Caco-2 (cell line): ENCODE measurements around the gene RAB10. TPM values are rescaled to one million over a fixed set of nuclear protein-coding genes. Genes with fewer than 3 reads are reported as not detected.
"Not testable (repeated sequence)": the region's sequence is repeated elsewhere in the genome, so short reads cannot be mapped to it uniquely, and the experiment has no call there.

Experiments
- BruUV-seq: library from RNA; stranded (reverse); fragments of 400-500 nt; replicated peaks from 2 replicates; lab custom pipeline; 2021; lab: Mats Ljungman, UMichigan
- CTCF ChIA-PET: fragments of 300-600 bp; sonication (Branson Sonifier 250); formaldehyde crosslinking; loops from one replicate; lab custom pipeline; 2022; ENCODE audit warnings: antibody characterized with exemption; lab: Charles Lee
- POLR2A ChIA-PET: fragments of 300-600 bp; sonication (Branson Sonifier 250); formaldehyde crosslinking; loops from one replicate; lab custom pipeline; 2022; ENCODE audit warnings: antibody characterized with exemption; lab: Charles Lee
- DNase-seq, 2 experiments: peaks; one replicate each; pipeline versions ENCODE4 v3.0.0 to v3.0.0-alpha.2; 2020 to 2022
- H3K27me3 ChIP-seq: replicated peaks from 2 replicates; pipeline ENCODE4 v1.6.0; 2011; ENCODE audit warnings: low read length; ENCODE audit not compliant: control insufficient read depth, insufficient read depth
- H3K36me3 ChIP-seq: 2 replicates; pipeline ENCODE4 v1.5.1; 2011; ENCODE audit warnings: low read length; ENCODE audit not compliant: control insufficient read depth, insufficient read depth
- H3K4me1 ChIP-seq: fragments of 250-450 bp; sonication (Bioruptor Pico); 2 replicates; pipeline ENCODE4 v1.5.1; 2020; ENCODE audit warnings: mild to moderate bottlenecking
- H3K4me3 ChIP-seq: 2 replicates; pipeline ENCODE4 v1.5.1; 2011; ENCODE audit warnings: low read depth, mild to moderate bottlenecking, control low read depth, low read length
- H3K9me3 ChIP-seq: fragments of 250-450 bp; sonication (Bioruptor Pico); 2 replicates; pipeline ENCODE4 v1.5.1; 2020; ENCODE audit warnings: mild to moderate bottlenecking, moderate library complexity
- H3K27ac Mint-ChIP-seq: one replicate; pipeline ENCODE4 v1.8.0; 2022; ENCODE audit warnings: mixed read lengths; ENCODE audit not compliant: unreplicated experiment
- H3K27me3 Mint-ChIP-seq: one replicate; pipeline ENCODE4 v1.8.0; 2022; ENCODE audit warnings: mixed read lengths; ENCODE audit not compliant: insufficient read depth, unreplicated experiment
- H3K36me3 Mint-ChIP-seq: one replicate; pipeline ENCODE4 v1.8.0; 2022; ENCODE audit warnings: mild to moderate bottlenecking, mixed read lengths; ENCODE audit not compliant: insufficient read depth, unreplicated experiment
- H3K4me1 Mint-ChIP-seq: one replicate; pipeline ENCODE4 v1.8.0; 2022; ENCODE audit warnings: low read depth, mixed read lengths; ENCODE audit not compliant: unreplicated experiment
- H3K4me3 Mint-ChIP-seq: one replicate; pipeline ENCODE4 v1.8.0; 2022; ENCODE audit warnings: mild to moderate bottlenecking, moderate library complexity, mixed read lengths; ENCODE audit not compliant: unreplicated experiment
- H3K9me3 Mint-ChIP-seq: one replicate; pipeline ENCODE4 v1.8.0; 2022; ENCODE audit warnings: mixed read lengths; ENCODE audit not compliant: unreplicated experiment
- intact Hi-C: fragments of 100-400 bp; cut with micrococcal nuclease; formaldehyde crosslinking; loops from one replicate; pipeline ENCODE4 v1.10.0; 2022; ENCODE audit not compliant: unreplicated experiment
- total RNA-seq: library from RNA; stranded (reverse); gene quantifications from 2 replicates; pipeline ENCODE4 v1.2.3, GENCODE V29; 2022
- TF ChIP-seq, protein P1 (sequence below), 2 experiments: fragments of 200-600 bp in 1 of 2; IDR thresholded peaks; 1 replicate in 1 of 2; 2 replicates in 1 of 2; pipeline versions ENCODE4 v1.5.1 to v1.8.0; 2011 to 2022; ENCODE audit warnings: antibody characterized with exemption in 1 of 2, control low read depth in 1 of 2, inconsistent platforms in 1 of 2, low read depth in 1 of 2, low read length in 1 of 2, mild to moderate bottlenecking in 1 of 2, moderate library complexity in 1 of 2; ENCODE audit not compliant: insufficient read depth in 1 of 2, severe bottlenecking in 1 of 2, unreplicated experiment in 1 of 2

Gene RAB10
- total RNA-seq, 1 experiment from 2014 or later: 213 TPM

DNA sequence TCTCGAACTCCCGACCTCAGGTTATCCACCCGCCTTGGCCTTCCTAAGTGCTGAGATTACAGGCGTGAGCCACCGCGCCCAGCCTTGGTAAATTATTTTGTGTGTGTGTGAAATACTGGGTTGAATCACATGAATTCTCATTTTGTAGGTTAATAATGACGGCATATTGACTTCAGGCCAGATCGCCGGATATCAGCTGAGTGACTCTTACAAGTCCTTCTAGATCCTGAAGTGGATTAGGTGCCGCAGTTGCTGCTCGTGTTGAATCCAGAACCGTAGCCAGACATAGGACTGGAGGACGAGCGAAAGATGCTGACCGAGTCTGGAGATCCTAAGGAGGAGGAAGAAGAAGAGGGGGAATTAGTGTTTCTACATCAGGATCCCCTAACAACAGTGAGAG is 39.4 kb upstream of the RAB10 start:
- no peak for DNase-seq
- Mint-ChIP-seq H3K9me3 (no peaks in the 10 kb centered on the region), H3K4me1 (peaks cover 45% of the 10 kb centered on the region), H3K36me3 (peaks cover 11% of the 10 kb centered on the region), H3K27me3 (no peaks in the 10 kb centered on the region), H3K27ac (no peak overlapping the region), H3K4me3 (no peak overlapping the region)
- Histone ChIP-seq H3K27me3 (no peaks in the 10 kb centered on the region), H3K36me3 (no peaks in the 10 kb centered on the region), H3K4me1 (peaks cover 29% of the 10 kb centered on the region), H3K4me3 (no peak overlapping the region), H3K9me3 (no peaks in the 10 kb centered on the region)
- ChIA-PET POLR2A (interaction anchor here (0.8 kb wide), 1 partner anchor 116 kb away, joined by 3 read pairs; the partner anchor contains the start of gene ASXL2), CTCF (no interaction called here)
- no TSS peak for BruUV-seq
- intact Hi-C loops: no loop called here
- TF ChIP-seq, protein P1, sequence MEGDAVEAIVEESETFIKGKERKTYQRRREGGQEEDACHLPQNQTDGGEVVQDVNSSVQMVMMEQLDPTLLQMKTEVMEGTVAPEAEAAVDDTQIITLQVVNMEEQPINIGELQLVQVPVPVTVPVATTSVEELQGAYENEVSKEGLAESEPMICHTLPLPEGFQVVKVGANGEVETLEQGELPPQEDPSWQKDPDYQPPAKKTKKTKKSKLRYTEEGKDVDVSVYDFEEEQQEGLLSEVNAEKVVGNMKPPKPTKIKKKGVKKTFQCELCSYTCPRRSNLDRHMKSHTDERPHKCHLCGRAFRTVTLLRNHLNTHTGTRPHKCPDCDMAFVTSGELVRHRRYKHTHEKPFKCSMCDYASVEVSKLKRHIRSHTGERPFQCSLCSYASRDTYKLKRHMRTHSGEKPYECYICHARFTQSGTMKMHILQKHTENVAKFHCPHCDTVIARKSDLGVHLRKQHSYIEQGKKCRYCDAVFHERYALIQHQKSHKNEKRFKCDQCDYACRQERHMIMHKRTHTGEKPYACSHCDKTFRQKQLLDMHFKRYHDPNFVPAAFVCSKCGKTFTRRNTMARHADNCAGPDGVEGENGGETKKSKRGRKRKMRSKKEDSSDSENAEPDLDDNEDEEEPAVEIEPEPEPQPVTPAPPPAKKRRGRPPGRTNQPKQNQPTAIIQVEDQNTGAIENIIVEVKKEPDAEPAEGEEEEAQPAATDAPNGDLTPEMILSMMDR (IDR thresholded peaks at IDR 0.05; ENCODE audit: insufficient read depth in 1 of 2, low read depth in 1 of 2, low read length in 1 of 2, severe bottlenecking in 1 of 2, unreplicated experiment in 1 of 2): no peak

DNA sequence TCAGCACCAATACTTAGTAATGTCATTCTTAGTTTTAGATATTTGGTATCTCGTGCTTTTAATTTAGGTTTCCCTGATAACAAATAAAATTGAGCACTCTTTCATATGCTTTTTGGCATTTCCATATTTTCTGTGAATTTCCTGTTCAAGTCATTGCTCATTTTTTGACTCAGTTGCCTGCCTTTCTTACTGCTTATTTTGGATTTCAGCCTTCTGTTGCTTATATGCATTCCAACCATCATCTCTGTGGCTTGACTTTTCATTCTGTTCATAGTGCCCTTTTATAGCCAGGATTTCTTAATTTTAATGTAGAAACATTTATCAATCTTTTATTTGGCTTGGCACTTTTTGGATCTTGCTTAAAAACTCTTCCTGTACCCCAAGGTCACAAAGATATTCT is 37.0 kb upstream of the RAB10 start:
- Mint-ChIP-seq H3K27me3 (no peaks in the 10 kb centered on the region), H3K4me1 (peaks cover 52% of the 10 kb centered on the region), H3K27ac (peak overlapping the region; percentile 95), H3K36me3 (peaks cover 14% of the 10 kb centered on the region), H3K4me3 (no peak overlapping the region), H3K9me3 (no peaks in the 10 kb centered on the region)
- DNase-seq: no peak
- H3K9me3 ChIP-seq: no peaks in the 10 kb centered on the region
- no peaks in the 10 kb centered on the region for H3K36me3 ChIP-seq
- ChIA-PET CTCF (no interaction called here), POLR2A (no interaction called here)
- BruUV-seq: TSS peak; percentile 57
- H3K4me1 ChIP-seq: peaks cover 45% of the 10 kb centered on the region
- intact Hi-C loops: loop anchor here (1.0 kb wide), 2 partner anchors 15 to 36 kb away; no protein-coding TSS in a partner anchor
- TF ChIP-seq, protein P1 (IDR thresholded peaks at IDR 0.05; ENCODE audit: insufficient read depth in 1 of 2, low read depth in 1 of 2, low read length in 1 of 2, severe bottlenecking in 1 of 2, unreplicated experiment in 1 of 2): no peak
- no peak overlapping the region for H3K4me3 ChIP-seq
- no peaks in the 10 kb centered on the region for H3K27me3 ChIP-seq

DNA sequence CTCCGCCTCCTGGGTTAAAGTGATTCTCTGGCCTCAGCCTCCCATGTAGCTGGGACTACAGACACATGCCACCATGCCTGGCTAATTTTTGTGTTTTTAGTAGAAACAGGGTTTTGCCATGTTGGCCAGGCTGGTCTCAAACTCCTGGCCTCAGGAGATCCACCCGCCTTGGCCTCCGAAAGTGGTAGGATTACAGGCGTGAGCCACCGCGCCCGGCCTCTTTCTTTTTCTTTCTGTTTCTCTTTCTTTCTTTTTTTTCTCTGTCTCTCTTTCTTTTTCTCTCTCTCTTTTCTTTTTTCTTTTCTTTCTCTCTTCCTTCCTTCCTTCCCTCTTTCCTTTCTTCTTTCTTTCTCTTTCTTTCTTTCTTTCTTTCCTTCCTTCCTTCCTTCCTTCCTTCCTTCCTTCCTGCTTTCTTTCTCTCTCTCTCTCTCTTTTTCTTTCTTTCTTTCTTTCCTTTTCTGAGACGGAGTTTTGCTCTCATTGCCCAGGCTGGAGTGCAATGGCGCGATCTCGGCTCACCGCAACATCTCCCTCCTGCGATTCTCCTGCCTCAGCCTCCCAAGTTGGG is 35.0 kb upstream of the RAB10 start:
- H3K9me3 ChIP-seq, DNase-seq, H3K27me3 ChIP-seq, H3K36me3 Mint-ChIP-seq, H3K9me3 Mint-ChIP-seq, BruUV-seq, H3K4me3 ChIP-seq, intact Hi-C loops, H3K27me3 Mint-ChIP-seq, H3K36me3 ChIP-seq: not testable (repeated sequence)
- Mint-ChIP-seq H3K4me3 (peak overlapping the region; percentile 32), H3K4me1 (peaks cover 51% of the 10 kb centered on the region), H3K27ac (peak overlapping the region; percentile 95)
- ChIA-PET CTCF (interaction anchor here (1.5 to 2.4 kb wide), 2 partner anchors 13 to 35 kb away, joined by 8 to 9 read pairs; partner anchors contain the start of gene RAB10), POLR2A (interaction anchor here (0.6 kb wide), 1 partner anchor 36 kb away, joined by 3 read pairs; no protein-coding TSS in a partner anchor)
- peaks cover 37% of the 10 kb centered on the region for H3K4me1 ChIP-seq

DNA sequence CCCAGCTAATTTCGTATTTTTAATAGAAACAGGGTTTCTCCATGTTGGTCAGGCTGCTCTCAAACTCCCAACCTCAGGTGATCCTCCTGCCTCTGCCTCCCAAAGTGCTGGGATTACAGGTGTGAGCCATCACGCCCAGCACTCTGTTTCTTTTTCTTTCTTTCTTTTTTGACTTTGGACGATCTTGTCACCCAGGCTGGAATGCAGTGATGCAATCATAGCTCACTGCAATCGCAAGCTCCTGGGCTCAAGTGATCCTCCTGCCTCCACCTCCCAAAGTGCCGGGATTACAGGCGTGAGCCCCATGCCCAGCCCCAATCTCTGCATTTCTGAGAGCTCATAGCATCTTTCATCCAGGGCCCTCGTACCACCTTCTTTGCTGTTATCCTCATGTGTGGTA is 34.5 kb upstream of the RAB10 start:
- H3K4me3 Mint-ChIP-seq: peak overlapping the region; percentile 32
- ChIA-PET CTCF (interaction anchor here (2.4 kb wide), 1 partner anchor 13 kb away, joined by 8 read pairs; no protein-coding TSS in a partner anchor), POLR2A (interaction anchor here (0.6 to 1.6 kb wide), 2 partner anchors 34 to 35 kb away, joined by 3 to 8 read pairs; partner anchors contain the start of gene RAB10)
- peak; percentile 54 to 61 for DNase-seq
- H3K36me3 Mint-ChIP-seq, H3K27me3 ChIP-seq, intact Hi-C loops, H3K36me3 ChIP-seq, H3K27me3 Mint-ChIP-seq, H3K9me3 Mint-ChIP-seq, H3K4me3 ChIP-seq, H3K9me3 ChIP-seq: not testable (repeated sequence)
- BruUV-seq: TSS peak; percentile 44
- H3K4me1 ChIP-seq: peaks cover 37% of the 10 kb centered on the region
- peaks cover 51% of the 10 kb centered on the region for H3K4me1 Mint-ChIP-seq
- H3K27ac Mint-ChIP-seq: peak overlapping the region; percentile 95
